Measurements from ENCODE around the gene LMCD1. TPM values are rescaled to one million over a fixed set of nuclear protein-coding genes. Genes with fewer than 3 reads are reported as not detected.

The LMCD1 gene
- total RNA-seq, 1 donor from 2014 or later, result 506 TPM

DNA sequence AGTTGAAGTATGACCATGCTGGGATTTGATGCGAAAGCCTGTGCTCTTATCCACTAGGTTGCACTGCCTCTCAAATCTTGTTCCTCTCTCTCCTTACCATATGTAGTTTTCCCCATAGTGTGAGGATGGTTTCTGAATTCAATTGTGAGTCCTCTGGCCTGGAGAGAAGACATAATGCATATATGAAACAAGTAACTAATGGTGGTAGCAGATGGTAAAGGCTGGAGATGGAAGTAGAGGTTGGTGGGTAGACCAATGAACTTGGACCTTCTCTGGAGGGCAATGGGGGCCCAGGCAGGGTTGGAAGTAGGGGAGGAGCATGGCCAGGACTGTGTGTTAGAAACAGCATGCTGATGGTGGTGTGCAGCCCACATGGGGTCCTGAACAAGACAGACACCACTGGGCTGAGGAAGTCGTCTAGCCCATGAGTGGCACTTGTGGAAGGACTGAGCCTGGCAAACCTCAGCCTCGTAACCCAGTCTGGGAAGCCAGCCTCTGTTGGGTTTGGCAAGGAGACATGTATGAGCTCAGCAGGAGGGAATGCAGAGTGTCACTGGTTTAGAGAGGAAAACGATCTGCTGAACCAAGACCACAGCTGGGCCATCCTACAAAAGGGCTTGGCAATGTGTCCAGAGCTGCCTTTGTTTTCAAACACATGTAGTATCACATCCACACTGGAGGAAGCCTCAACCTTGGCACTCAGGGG is 18.5 kb upstream of the LMCD1 start:
- DNase-seq (ENCODE audit: low spot score), result no peak

DNA sequence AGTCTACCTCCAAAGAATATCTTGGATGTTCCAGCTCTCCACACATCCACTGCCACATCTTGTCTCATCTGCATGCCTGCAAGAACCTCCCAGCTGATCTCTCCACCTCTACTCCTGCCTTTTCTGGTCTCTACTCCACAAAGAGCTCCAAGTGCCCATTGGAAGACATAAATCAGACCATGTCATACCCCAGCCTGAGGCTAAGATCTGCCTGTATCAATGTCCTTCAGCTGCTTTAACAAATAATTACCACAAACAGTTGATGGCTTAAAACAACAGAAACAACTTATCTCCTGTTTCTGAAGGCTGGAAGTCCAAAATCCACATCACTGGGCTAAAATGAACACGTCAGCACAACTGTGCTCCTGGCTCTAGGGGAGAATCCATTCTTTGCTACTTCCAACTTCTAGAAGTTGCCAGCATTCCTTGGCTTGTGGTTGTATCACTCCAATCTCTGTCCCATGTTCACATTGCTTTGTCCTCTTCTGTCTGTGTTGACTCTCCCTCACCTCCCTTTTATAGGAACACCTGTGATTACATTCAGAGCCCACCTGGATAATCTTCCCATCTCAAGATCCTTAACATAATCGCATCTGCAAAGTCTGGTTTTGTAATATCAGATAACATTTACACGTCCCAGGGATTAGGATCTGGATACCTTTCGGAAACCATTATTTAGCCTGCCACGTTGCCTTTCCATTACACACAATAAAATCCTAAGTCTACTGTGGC is 17.0 kb upstream of the LMCD1 start:
- DNase-seq (ENCODE audit: low spot score), result no peak

DNA sequence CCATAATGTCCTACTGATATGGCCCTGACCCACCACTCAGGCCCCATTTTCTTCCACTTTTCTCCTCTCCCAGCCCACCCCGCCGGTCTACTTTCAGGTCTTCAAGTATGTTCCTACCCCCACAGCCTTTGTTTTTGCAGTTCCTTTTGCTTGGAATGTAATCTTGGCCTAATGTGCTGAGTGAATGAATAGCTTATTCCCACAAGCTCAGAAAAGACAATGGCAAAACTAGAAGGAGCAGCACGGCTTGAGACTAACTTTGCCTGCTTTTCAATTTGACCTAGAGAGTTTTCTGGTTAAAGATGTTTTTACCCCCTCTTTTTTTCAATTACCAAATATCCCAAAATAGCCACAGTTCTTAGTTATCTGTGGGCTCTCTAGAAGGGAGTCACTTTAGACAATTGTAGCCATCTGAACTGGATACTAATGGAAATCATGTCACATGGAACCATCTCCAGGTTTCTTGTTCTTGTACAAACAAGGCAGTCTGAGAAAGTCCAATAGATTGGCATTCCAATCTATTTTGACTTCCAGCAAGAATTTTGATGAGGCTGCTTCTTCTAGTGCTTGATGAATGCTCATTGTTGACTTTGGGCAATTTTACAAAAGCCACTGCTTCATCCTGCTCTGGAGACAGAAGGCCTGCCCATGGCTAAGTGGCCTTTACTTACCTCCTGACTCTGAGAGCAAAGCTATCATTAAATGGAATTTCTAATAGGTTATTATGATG is 16.3 kb upstream of the LMCD1 start:
- no peak for DNase-seq (ENCODE audit: low spot score)

DNA sequence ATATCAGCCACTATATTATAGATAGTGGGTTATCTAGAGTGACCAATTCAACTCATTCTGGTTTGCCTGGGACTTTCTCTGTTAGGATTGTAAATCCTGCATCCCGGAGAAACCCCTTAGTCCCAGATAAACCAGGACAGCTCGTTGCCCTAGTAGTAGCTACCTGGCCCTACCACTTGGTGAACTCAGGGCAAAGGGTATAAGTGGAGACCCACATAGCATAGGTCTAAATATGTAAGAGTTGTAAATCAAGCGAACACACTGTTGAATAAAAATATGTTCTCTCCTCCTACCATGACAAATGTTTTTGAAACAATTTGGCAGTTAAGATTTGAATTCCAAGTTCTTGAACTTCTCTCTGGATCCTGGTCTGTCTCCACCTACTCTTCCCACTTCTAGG is 15.7 kb upstream of the LMCD1 start:
- DNase-seq (ENCODE audit: low spot score), result no peak

DNA sequence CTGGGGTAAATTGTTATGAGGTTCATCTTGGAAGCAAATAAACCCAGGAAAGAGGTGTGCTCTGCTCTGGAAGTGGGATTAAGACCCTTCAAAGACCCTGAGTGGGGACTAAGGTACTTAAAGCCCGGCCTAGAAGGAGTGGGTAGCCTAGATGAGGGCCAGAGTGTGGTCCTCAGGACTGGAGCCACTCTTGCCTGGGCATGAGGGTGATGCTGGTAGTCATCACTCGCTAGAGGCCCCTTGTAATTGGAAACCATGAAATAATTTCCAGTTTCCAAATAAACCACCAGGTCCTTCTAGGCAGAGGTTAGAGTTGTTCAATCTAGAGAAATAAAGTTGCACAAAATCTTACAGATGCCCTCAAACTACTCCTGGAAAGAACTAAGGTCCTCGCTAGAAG is 15.2 kb upstream of the LMCD1 start:
- no peak for DNase-seq (ENCODE audit: low spot score)

DNA sequence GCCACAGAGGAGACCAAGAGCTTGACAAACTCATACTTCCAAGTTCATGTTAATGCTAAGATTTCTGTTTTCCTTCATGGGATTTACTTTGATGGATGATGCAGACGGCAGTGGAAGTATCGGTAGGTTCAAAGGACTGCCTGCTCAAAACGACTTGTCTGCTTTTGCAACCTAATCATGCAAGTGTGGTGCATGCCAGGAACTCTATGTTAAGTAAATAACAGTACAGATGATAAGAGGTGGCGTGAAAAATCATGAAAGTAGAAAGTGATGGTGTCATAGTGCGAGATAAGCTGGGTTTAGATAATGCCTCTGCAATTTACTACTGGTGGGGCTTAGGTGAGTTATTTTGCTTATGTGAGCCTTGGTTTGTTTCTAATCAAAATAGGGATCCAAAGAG is 14.7 kb upstream of the LMCD1 start:
- no peak for DNase-seq (ENCODE audit: low spot score)

DNA sequence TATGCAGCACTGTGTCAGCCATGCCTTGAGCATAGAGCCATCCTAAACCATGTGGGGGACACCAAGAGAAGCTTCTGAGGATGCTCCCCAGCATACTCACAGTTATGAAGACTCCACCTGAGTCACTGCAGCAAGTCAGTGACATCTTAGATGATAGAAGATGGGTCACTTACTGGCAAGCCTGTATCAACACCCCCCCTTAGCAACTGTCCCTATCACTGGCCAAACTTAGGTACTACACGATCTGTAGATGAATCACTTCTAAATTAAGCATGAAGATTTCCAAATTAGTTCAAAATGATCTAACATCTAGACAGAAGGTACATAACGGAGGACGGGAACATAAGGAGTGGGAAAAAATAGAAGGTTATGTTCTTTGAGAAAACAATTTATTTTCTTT is 13.2 kb upstream of the LMCD1 start:
- no peak for DNase-seq (ENCODE audit: low spot score)

DNA sequence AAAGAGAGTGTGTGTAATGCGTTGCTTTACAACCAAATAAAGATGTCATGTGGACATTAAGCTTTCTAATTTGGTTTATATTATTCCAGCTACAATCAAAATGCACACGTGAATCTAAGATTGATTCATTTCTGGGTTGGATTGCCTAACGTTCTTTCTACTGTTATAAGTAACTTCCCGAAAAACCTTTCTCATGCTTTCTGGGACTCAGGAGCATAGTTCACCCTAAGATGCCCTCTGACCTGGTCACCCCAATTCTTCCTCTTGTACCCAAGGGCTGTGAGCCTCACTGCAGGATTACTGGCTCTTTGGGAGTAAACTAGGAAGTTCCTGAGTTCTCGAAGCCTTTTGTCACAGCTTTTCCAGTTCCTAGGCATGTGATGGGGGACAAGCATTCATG is 12.7 kb upstream of the LMCD1 start:
- no peak for DNase-seq (ENCODE audit: low spot score)

DNA sequence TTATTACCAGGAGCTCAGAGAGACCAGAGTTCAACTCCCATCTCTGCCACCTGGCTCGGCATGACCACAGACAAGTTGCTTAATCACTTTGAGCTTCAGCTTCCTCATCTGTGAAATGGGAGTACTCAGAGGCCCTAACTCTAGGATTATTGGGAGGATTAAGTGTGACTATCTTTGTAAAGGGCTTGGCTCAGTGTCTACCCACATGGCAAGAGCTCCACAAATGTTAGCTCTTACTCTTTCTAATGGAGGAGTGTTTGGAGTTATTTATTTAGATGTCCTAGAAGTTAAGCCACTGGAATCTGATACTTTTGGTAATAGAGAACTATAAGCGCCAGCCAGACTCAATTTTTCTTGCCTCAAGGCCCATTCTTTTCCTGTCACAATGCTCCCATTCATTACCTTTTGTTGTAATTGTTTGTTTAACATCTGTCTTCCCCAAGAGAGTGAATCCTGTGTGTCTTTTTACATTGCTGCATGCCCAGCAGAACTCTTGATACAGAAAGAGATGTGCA is 12.3 kb upstream of the LMCD1 start:
- no peak for DNase-seq (ENCODE audit: low spot score)

DNA sequence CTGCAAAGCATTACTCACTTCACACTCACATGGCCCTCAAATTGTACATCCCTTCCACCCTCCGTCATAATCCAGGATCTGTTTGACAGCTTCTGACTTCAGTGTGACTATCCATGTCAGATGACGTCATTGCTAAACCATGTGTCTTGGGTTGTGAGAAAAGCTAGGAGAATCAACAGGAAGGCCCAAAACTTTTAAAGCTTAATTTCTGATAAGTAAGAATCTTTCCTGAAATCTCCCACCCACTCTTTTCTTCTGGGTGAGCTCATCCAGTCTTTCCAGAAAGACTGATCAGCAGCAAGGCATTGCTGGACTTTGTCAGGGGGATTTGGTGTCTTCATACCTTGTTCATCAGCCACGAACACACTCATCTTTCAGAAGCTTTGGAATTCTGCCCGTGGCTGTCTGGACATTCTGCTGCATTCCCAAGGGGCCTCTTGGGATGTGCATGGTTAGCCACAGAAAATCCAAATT is 11.5 kb upstream of the LMCD1 start:
- no peak for DNase-seq (ENCODE audit: low spot score)

DNA sequence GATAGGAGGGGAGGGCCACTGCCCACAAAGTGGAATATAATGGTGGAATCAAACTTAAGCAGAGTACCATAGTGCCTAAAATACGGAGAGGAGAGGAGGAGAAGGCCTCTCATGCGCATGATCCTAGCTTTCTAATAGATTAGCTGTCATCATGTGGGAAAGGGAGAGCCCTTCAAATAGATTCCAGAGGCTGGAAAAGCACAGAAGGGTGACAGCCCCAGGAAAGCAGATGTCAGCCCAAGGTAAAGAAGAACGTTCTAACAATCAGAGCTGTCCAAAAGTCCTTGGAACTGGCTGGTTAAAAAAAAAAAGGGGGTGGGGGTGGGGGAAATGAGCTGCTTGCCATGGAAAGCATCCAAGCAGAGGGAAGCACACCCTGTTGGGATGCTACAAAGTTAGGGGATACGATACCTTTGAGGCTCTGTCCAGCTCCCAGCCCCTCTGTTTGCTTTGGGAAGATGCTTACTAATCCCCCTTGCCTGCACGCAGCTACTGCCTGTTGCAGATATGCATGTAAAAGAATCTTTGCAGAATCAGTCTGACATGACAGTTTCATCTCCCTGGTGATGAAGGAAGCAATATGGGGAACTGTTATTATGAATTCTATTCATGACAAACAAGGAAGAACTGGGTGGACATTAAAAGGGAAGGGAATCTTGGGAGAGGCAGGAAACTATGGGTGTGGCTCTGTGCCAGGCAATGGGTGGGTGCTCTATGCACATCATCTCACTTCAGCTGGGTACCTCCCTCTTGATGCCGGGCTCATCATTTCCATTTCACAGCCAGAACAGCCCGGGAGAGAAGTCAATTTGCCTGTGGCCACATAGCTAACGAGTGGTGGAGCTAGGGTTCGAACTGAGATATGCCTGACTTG is 10.1 kb upstream of the LMCD1 start:
- no peak for DNase-seq (ENCODE audit: low spot score)

DNA sequence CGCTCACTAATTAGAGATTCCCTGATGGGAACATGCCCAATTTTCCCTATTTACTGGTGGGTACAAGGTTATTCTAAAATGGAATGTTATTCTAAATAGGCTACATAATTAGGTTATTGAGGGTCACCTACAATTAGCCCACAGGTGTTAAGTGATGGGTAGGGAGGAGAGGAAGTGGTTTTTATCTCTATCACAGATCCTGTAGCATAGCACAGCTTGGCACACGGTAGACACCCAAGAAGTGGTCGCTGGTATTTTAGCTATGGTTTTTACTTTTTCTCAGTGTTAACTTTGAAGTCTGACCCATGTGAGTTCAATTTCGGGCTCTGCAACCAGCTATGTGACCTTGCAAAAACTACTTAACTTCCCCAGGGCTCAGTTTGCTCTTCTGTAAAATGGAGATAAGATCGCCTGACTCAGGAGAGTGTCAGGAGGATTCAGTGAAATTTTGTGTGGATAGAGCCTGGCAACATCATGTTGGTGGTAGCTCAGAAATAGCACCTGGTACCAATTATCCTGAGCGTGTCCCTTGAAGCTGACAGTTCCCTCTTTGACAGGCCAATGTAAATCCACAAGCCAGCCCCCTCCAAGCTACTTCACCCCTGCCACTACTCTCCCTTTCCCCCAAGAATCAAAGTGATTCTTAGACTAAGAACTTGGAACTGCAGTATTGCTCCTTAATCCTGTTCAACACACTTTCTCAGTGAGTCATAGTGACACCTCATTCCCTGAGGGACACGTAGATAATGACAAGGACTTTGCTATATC is 8.7 kb upstream of the LMCD1 start:
- DNase-seq (ENCODE audit: low spot score), result no peak

DNA sequence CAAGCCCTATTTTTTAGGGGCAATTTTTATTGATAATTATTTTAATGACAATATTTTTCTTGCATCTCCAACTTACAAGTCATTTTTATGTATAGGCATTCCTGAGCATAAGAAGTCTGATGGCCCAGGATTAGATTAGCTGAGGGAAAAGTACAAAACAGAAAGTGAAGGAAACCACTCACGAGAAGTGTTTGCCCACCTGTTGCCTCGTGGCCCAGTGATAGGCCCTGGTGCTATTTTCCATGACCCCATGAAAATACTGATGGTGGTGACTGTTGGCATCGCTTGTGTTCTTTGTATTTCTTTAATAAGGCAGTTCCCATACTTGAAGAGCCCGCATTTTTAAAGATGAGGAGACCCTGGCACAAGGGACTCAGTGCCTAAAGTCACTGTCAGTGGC is 7.9 kb upstream of the LMCD1 start:
- DNase-seq (ENCODE audit: low spot score), result no peak

DNA sequence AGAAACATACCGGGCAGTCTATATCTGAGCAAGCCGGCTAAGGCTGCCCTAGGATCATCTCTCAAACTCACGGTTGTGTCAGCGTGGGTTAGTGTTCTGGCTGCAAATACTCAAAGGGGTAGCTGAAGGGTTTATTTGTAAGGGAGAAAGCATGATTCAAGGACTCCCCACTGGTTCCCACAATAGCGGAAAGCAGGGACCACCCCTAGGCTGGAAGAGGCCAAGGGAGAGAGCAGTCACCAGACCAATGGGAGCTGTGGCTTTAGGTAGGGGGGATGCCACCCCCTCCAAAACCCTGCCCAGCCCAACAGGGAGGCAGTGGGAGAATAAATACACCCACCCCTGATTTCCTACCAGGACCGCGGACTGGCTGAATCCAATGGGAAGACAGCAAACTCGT is 7.3 kb upstream of the LMCD1 start:
- no peak for DNase-seq (ENCODE audit: low spot score)

DNA sequence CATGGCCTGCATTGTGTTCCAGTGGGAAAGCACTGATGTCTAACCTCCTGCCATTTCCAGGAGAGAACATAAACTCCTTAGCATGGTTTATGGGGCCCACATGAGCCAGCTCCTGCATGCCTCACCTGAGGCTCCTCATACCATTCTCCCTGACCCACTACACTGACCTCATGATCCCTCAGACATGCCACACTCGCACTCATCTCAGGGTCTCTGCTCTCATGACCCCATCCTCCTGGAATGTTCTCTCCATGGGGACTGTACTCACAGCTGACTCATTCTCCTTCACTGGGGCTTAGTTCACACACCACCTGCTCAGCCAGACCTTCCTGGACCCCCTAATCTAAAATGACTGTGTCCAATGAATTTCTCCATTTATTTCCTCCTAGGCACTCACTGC is 4.0 kb upstream of the LMCD1 start:
- DNase-seq (ENCODE audit: low spot score), result no peak

DNA sequence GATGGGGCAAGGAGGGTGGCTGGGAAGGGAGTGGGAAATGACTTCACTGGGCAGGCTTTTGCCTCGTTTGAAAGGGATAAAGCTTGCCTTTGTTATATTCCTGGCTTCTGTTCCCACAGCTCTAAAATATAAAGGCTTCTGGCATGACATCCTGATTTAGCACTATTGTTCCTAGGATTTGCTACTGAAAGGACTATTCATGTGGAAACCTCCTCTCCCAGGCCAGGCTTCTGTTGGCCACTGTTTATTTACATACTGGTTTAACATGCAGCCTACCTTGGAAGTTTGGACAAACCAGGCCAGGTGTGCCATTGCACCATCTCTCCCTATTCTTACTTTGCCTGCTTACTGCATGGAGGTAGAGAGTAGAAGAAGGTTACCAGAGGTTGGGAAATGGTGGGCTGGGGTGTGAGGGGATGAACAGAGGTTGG is 2.4 kb upstream of the LMCD1 start:
- no peak for DNase-seq (ENCODE audit: low spot score)

DNA sequence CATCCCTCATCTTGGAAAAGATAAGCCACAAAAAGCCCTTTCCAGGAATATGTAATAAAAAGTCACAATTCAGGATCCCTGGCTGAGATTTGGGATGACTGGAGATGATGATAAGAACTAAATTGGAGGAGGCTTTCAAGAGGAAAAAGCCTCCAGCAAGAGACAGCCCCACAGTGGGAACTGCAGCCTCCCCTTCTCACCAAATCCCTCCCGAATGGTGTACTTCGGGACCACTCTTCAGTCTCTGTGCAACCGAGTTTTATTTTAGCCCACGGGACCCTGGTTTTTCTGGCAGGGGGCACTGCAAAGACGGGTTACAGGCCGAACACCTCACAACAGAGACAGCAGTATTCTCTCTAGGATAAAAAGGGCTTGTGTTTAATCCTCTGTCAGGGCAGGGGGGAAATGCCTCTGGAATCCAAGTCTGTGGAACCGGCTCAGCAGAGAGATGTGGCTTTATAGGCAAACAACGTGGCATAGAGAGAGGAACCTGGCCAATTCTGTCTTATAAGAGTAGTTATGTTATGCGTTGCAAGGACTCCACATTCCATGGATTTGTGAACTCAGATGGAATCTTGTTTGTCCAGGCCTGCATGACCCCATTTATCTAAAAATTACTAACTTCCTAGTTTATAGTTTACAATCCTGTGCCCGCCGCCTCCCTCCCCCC is 1.2 kb upstream of the LMCD1 start:
- no peak for DNase-seq (ENCODE audit: low spot score)

DNA sequence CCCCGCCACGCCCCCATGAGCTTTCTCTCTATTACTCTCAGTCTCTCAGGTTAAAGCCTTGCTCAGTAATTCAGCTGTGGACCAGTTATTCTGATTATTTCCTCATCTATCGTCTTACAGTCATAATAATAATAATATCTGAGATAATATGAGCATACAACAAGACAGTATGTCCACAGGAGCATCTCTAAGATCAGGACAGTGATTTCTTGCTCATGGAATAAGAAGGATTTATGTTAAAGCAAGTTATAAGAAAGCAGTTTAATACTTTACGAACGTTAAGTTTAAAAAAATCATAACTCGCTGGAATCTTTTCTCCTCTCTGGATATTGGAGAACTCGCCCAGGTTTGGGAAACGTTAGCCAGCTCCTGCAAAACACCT is 643 bp upstream of the LMCD1 start:
- DNase-seq (ENCODE audit: low spot score), result no peak

DNA sequence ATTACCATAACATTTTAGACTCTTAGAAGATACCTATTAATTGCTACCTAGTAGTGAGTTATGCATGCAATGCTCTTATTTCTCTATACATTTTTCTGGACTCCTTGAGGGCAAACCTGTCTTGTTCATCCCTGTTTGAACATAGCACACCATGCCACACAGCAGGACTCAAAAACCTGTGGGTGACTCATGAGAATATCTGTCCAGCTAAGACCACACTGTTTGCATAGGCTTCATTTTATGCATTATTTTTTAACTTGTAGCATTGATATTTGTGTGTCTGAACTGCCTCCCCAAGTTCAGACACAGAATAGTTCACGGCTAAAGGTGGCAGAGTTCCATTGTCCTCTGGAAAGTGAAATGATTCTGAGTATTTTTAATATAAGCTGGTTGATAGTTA is 1.8 kb downstream of the LMCD1 start:
- DNase-seq (ENCODE audit: low spot score), result no peak
